Epithelial cell of proximal tubule (primary cell): Measurements from ENCODE around the gene SDK1. TPM values are rescaled to one million over a fixed set of nuclear protein-coding genes. Genes with fewer than 3 reads are reported as not detected.

Experiments used
- DNase-seq: peaks from one replicate; pipeline ENCODE4 v3.0.0-alpha.2; 2011; ENCODE audit warnings: low read depth
- H3K4me3 ChIP-seq: 2 replicates; pipeline ENCODE4 v1.5.1; 2011; ENCODE audit warnings: low read depth, mild to moderate bottlenecking, low read length
- total RNA-seq: library from RNA; depleted of rRNA; stranded (reverse); fragments of >200 nt; gene quantifications from 2 replicates; pipeline ENCODE4 v1.2.3, GENCODE V29; 2015
- TF ChIP-seq, protein P1 (sequence below): conservative IDR thresholded peaks from 2 replicates; pipeline ENCODE4 v1.5.1; 2012; ENCODE audit warnings: low read depth, mild to moderate bottlenecking, low read length

Gene SDK1
- total RNA-seq, 1 donor from 2014 or later: 0.75 TPM

DNA sequence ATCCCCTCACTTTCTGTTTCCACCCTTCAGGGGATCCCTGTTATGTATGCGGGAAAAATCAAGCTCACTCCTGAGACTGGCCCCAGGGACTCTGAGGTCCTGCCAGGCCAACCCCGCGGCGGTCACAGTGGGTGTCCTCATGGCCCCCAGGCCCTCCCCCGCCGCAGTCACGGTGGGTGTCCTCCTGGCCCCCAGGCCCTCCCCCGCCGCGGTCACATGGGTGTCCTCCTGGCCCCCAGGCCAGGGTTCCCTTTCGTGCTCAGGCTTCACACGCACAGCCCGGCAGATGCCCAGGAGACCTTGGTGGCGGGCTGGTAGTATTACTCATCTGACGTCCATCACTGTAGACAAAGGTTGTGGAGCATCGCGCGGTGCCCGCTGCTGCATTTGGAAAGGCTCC, 890.0 kb downstream of the SDK1 start:
- TF ChIP-seq, protein P1, sequence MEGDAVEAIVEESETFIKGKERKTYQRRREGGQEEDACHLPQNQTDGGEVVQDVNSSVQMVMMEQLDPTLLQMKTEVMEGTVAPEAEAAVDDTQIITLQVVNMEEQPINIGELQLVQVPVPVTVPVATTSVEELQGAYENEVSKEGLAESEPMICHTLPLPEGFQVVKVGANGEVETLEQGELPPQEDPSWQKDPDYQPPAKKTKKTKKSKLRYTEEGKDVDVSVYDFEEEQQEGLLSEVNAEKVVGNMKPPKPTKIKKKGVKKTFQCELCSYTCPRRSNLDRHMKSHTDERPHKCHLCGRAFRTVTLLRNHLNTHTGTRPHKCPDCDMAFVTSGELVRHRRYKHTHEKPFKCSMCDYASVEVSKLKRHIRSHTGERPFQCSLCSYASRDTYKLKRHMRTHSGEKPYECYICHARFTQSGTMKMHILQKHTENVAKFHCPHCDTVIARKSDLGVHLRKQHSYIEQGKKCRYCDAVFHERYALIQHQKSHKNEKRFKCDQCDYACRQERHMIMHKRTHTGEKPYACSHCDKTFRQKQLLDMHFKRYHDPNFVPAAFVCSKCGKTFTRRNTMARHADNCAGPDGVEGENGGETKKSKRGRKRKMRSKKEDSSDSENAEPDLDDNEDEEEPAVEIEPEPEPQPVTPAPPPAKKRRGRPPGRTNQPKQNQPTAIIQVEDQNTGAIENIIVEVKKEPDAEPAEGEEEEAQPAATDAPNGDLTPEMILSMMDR: no peak
- H3K4me3 ChIP-seq: no peak overlapping the region
- DNase-seq: no peak

DNA sequence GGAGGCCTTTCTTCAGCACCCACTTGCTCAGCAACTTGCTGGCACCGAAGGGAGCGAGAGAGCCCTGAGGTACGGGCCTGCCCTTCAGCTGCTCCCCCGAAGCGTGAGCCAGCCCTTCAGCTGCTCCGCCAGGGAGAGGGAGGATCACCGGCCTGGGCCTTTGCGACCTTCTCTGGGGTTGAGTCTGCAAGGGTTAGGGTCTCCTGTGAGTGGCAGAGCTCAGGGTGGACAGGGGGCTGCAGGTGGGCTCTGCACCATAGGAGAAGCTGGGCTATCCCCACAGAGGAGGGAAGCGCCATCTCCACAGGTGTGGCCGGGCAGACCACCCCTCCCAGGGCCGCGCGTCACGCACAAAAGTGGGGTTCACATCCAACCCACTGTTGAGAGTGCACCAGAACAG, 890.5 kb downstream of the SDK1 start:
- no peak overlapping the region for H3K4me3 ChIP-seq
- TF ChIP-seq, protein P1: no peak
- DNase-seq: no peak

DNA sequence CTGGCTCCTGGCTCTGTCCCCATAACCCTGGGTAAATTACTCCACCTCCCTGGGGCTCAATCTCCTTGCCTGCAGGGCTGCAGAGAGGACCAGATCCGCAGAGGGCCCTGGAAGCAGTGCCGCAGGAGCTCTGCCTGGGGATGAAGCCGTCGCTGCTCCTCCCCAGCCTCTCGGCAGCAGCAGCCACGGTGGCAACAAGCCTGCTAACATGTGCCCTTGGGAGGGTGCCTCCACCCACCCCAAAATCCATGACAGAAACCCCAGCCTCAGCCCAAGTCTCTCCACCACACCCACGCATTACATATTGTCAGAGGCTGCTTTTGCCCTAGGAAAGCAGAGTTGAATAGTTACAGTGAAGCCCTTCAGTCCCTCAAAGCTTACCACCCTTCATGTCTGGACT, 894.6 kb downstream of the SDK1 start:
- TF ChIP-seq, protein P1: no peak
- no peak for DNase-seq
- no peak overlapping the region for H3K4me3 ChIP-seq

DNA sequence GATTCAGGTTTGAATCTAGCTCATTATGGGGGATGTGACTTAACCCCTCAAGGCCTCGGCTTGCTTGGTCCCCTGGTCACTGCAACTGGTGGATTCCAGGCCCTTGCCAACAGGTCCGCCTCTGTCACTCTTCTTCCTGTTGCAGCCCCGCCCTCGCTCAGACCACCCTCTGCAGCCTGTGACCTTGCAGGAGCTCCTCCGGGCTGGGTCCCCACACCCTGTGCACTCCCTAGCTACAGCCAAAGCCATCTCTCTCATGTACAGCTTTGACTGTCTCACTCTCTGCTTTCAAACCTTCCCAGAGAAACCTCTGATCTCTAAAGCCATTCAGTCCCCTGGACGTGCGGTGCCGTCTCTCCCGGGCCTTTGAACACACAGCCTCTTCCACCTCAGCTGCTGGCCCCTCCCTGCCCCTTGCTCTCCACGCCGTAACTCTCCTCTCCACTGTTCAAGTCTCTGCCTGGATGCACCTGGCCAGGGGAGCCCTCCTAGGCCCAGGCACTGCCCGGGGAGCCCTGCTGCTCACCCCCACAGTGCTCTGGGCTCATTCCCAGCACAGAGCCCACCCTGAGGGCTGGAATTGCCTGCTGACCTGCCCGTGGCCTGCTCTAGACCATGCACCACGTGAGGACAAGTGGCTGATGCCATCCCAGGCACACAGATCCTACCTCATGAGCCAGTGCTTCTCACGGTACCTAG, 895.2 kb downstream of the SDK1 start:
- no peak for DNase-seq
- TF ChIP-seq, protein P1: no peak
- no peak overlapping the region for H3K4me3 ChIP-seq

DNA sequence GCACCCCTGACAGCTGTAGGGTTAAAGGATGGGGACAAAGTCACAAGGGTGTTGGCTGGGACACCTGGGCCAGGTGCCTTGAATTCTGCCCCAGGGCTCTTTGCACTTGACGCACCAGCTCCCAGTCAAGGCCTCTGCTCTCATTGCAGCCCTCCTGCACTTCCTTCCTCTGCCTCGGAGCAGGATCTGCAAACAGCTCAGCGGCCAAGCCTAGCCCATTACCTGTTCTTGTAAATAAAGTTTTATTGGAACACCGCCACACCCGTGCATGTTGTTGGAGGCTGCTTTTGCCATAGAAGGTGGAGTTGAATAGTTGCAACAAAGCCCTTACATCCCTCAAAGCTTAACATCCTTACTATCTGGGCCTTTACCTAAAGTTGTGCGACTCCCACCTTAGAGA, 897.2 kb downstream of the SDK1 start:
- no peak for DNase-seq
- no peak overlapping the region for H3K4me3 ChIP-seq
- TF ChIP-seq, protein P1: no peak

DNA sequence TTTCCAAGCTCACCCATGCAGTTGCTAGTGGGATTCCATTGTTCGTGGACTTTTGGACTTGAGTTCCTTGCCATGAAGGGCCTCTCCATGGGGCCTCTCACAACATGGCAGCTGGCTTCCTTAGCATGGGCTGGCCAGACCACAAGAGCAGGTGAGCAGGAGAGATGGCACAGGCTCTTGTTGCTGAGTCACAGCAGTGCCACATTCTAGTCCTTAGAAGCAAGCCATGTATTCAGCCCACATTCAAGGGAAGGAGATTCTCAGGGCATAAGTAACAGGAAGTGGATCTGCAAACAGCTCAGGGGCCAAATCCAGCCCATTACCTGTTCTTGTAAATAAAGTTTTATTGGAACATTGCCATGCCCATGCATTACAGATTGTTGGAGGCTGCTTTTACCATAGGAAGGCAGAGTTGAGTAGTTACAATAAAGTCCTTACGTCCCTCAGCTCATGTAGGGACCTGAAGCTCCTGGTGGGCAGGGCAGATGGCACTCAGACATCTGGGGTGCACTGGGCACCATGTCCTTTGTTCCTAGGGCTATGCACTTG, 899.6 kb downstream of the SDK1 start:
- TF ChIP-seq, protein P1: no peak
- no peak for DNase-seq

DNA sequence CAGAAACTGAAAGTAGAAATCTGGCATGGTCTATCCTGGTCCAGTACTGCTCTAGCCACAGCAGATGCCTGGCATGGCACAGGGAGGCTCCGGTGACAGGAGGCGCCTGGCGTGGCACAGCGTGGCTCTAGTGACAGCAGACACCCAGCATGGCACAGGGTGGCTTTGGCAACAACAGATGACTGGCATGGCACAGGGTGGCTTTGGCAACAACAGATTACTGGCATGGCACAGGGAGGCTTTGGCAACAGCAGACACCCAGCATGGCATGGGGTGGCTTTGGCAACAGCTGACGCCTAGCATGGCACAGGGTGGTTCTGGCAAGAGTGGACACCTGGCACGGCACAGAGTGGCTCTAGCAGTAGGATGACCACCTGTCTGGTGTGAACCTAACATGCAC, 900.5 kb downstream of the SDK1 start:
- no peak for DNase-seq
- TF ChIP-seq, protein P1: no peak
- no peak overlapping the region for H3K4me3 ChIP-seq

More for the DNA sequence above, 899.6 kb downstream of the SDK1 start:
- H3K4me3 ChIP-seq: no peak overlapping the region
